Hematopoietic multipotent progenitor cell (in vitro differentiated cells): ENCODE measurements around the gene SPIN2A. TPM values are rescaled to one million over a fixed set of nuclear protein-coding genes. Genes with fewer than 3 reads are reported as not detected.
A peak's percentile ranks its signal among the peaks of the same experiment; 100 is the strongest.
"Not testable (repeated sequence)": the region's sequence is repeated elsewhere in the genome, so short reads cannot be mapped to it uniquely, and the experiment has no call there.

Experiments
- DNase-seq, 3 donors: peaks; one replicate each; pipeline ENCODE4 v3.0.0-alpha.2; 2011 to 2015; ENCODE audit warnings: low read depth in 2 of 3, low spot score in 2 of 3
- total RNA-seq: library from RNA; depleted of rRNA; stranded (reverse); fragments of >200 nt; gene quantifications from one replicate; pipeline ENCODE4 v1.2.3, GENCODE V29; 2012

Gene SPIN2A
- total RNA-seq = 0.27 TPM

DNA sequence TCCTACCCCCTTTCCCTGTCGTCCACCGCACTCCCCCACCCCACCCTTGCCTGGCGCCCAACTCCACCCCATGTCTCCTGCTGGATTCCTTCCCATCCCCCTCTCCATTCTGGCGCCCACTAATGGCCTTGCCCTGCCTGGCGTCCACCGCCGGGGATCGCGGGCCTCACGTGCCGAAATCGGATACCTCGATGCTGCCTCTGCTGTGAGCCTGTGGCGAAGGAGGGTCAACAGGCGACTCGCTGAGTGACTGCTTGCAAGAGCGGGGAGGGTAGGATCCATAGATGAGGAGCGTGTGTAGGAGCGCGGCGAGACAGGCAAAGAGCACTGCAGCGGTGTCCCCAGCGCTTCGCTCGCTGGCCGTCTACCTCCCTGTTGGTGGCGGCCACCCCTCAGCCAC, at the start of gene SPIN2A:
TSS of gene SPIN2A (minus strand) at position 325 of the 400 bp plus-strand sequence. CDS start 800 bp downstream, outside the sequence.
- not testable (repeated sequence) for DNase-seq

- DNase-seq = no peak
Measured at GRCh38 chrX:57178605-57179004, 41.4 kb upstream of the SPIN2A start.

DNA sequence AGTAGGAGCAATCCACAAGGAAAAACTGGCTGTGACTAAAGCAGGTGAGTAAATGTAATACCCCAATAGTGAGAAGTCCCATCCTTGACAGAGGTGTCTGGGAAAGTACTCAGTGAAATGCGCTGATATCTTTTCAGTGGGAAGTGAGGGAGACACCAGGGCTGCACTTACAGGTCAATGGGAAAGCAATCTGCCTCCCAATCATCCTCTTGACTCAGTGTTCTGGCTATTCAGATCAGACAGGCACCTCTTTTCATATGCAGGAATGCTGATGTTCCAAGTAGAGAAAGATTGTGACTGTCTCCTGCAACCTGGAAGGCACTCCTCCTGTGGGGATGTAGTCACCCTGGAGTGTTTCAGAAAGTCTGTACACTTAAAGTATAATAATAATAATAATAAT, 39.9 kb upstream of the SPIN2A start:
- no peak for DNase-seq

GRCh38 chrX:57172544-57172943, 35.3 kb upstream of the SPIN2A start:
- DNase-seq = no peak

DNA sequence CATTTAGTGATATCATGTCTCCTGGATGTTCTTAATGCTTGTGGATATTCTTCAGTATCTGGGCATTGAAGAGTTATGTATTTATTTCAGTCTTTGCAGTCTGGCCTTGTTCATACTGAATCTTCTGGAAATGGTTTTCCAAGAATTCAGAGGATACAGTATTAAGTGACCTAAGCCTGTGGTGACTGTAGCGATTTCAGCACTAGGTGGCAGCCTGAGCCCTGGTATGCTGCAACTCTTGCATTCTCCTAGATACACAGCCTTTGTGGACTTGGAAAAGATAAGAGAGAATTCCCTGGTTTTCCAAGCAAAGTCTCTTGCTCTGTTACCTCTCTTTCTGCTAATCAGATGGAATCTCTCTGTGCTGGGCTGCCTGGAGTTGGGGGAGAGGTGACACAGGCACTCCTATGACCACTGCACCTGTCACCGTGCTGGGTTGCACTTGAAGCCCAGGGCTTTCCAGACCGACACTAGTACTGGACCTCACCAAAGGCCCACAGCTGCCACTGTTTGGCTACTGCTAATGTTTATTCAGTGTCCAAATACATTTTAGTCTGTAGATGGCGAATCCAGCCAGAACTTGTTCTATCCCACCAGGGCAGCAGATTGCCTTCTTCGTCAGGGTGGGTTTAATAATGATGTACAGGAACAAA, 19.3 kb upstream of the SPIN2A start:
- no peak for DNase-seq

DNA sequence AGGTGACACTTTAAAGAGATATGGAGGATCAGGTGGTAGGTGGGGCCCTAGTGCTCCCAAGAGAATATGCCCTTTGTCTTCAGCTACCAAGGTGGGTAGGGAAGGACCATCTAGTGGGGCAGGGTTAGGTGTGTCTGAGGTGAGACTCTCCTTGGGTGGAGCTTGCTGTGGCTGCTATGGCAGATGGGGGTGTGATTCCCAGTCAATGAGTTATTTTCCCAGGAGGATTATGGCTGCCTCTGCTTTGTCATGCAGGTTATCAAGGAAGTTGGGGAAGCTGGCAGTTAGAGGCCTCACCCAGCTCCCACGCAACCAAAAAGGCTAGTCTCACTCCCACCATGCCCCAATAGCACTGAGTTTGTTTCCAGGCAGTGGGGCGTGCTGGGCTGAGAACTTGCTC, 18.0 kb upstream of the SPIN2A start:
- DNase-seq = no peak

DNA sequence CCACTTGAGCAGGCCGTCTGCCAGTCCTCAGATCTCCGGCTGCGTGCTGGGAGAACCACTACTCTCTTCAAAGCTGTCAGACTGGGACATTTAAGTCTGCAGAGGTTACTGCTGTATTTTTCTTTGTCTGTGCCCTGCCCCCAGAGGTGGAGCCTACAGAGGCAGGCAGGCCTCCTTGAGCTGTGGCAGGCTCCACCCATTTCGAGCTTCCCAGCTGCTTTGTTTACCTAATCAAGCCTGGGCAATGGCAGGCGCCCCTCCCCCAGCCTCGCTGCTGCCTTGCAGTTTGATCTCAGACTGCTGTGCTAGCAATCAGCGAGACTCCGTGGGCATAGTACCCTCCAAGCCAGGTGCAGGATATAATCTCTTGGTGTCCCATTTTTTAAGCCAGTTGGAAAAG, 15.0 kb upstream of the SPIN2A start:
- DNase-seq = not testable (repeated sequence)

DNA sequence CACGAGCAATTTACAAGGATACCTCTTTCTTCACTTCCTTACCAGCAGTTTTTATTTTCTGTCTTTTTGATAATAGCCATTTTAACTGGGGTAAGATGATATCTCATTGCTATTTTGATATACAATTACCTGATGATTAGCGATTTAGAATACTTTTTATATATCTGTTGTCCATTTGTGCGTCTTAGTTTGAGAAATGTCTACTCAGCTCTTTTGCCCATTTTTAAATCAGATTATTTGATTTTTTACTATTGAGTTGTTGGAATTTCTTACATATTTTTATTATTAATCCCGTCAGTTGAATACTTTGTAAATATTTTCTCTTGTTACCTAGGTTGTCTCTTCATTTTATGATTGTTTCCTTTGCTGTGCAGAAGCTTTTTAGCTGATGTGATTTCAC, 1.5 kb upstream of the SPIN2A start:
- no peak for DNase-seq

GRCh38 chrX:57137501-57137900, 304 bp upstream of the SPIN2A start:
- DNase-seq = no peak

- DNase-seq = not testable (repeated sequence)
Measured at GRCh38 chrX:57136589-57136988, 608 bp downstream of the SPIN2A start.

GRCh38 chrX:57135287-57135686, 1.9 kb downstream of the SPIN2A start:
- no peak for DNase-seq

- DNase-seq = no peak
Measured at GRCh38 chrX:57134702-57135101, 2.5 kb downstream of the SPIN2A start.

- no peak for DNase-seq
Measured at GRCh38 chrX:57133706-57134105, 3.5 kb downstream of the SPIN2A start.

DNA sequence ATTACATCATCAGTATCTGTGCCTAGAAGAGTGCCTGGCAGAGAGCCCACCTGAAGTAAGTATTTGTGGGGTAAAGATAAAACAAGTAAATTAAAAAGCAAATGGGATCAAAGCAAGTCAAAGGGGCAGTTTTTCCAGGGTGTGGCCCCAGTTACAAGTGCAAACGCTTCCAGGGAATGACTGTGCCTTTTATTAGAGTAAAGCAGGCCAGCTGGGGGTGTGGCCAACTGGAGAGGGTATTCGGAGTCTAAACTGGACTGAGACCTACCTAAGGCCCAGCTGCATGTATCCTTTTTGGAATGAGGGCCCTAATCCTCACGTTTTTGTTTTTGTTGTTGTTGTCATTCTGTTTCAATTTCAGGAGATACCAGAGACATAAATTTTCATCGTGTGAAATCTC, 3.9 kb downstream of the SPIN2A start:
- not testable (repeated sequence) for DNase-seq

DNA sequence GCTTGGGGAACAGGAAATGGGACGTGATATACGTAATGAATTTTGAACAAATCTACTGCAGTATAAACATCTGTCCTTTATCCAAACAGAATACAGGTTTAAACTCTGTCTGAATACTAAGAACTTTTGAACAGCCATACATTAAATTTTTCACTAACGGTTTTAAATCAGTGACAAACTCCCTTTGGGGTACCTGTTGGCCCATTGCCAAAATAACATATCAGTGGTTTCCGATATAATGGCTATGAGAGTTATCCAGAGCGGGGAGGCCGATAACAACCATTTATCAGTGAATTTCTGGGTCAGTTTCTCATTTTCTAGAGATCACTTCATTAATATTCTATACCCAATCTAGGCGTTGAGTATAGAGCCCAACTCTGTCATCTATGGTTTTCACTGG, 5.2 kb downstream of the SPIN2A start:
- no peak for DNase-seq

GRCh38 chrX:57121816-57122215, 15.4 kb downstream of the SPIN2A start:
- DNase-seq = no peak

DNA sequence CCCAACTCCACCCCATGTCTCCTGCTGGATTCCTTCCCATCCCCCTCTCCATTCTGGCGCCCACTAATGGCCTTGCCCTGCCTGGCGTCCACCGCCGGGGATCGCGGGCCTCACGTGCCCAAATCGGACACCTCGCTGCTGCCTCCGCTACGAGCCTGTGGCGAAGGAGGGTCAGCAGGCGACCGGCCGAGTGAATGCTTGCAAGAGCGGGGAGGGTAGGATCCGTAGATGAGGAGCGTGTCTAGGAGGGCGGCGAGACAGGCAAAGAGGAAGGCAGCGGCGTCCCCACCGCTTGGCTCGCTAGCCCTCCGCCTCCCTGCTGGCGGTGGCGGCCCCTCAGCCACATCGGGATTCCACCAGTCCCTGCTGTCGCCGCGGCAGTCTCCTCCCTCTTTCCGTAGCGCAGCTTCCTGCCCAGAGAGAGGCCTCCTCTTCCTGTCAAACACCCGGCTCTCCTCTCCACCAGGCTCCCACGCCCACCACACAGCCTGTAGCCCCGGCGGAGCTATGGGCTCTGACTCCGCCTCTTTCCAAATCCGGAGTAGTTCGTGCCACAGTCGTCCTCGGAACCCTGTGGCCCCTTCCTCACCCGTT, 15.9 kb downstream of the SPIN2A start, which contains the start of gene SPIN2B:
TSS of gene SPIN2B (minus strand) at position 387 of the 594 bp plus-strand sequence.
- DNase-seq = peak; percentile 7 to 92 (median 85)

GRCh38 chrX:57120619-57121161, 16.5 kb downstream of the SPIN2A start:
- not testable (repeated sequence) for DNase-seq

- DNase-seq = no peak
Measured at GRCh38 chrX:57119416-57119815, 17.8 kb downstream of the SPIN2A start.

GRCh38 chrX:57117566-57117965, 19.6 kb downstream of the SPIN2A start:
- not testable (repeated sequence) for DNase-seq

DNA sequence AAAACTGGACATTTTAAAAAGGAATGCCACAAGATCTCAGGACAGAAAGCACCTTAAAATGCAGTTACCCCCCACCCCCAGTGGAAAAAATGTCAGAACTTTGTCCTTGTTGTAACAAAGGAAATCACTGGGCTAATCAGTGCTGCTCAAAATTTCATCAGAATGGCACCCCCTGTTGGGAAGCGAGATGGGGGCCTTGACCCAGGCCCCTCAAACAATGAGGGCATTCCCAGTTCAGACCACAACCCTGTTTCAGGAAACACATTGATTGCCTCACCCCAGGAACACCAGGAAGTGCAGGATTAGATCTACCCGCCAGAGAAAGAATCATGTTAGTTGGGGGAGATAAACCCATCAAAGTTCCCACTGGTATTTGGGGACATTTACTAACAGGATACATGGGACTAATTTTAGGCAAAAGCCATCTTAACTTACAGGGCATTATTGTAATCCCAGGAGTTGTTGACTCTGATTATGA, 32.2 kb downstream of the SPIN2A start:
- DNase-seq = no peak

DNA sequence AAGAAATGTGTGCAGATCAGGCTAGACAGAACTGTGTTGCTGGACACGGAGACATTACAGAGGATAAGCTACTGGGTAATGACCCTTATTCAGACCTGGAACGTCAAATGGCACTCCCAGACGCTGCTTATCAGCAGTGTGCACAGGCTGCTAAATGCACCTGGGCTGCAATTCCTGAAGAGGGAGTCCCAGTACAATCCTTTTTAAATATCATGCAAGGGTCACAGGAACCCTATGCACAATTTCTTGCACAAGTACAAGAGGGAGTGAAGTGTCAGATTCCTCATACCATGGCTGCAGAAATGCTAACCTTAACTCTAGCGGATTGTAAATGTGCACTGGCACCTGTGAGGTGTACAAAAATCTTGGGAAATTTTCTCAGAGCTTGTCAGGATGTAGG, 32.8 kb downstream of the SPIN2A start:
- DNase-seq = no peak
